HepG2 (cell line): ENCODE results near the gene GCHFR. TPM values are rescaled to one million over a fixed set of nuclear protein-coding genes. Genes with fewer than 3 reads are reported as not detected.
A peak's percentile ranks its signal among the peaks of the same experiment; 100 is the strongest.

ENCODE experiments used
- ASH2L ChIP-seq: fragments of 300-600, 200-600 bp; sonication (generic); IDR thresholded peaks from 2 replicates; pipeline ENCODE4 v1.7.0; 2017; ENCODE audit warnings: low read depth, mild to moderate bottlenecking, moderate library complexity, mixed read lengths, low read length; ENCODE audit not compliant: insufficient read length
- CENPX ChIP-seq: sonication (generic); formaldehyde crosslinking; IDR thresholded peaks from 2 replicates; pipeline ENCODE4 v1.9.0; 2021; ENCODE audit warnings: mild to moderate bottlenecking, missing genetic modification reagents, moderate library complexity
- DNMT3B ChIP-seq: conservative IDR thresholded peaks from 2 replicates; pipeline ENCODE4 v1.6.1; 2016; ENCODE audit warnings: missing biosample characterization, control low read depth
- GLI4 ChIP-seq: sonication (generic); formaldehyde crosslinking; IDR thresholded peaks from 2 replicates; pipeline ENCODE4 v1.5.1; 2020; ENCODE audit warnings: missing genetic modification reagents, mild to moderate bottlenecking, moderate library complexity, borderline replicate concordance
- GMEB2 ChIP-seq: IDR thresholded peaks from 2 replicates; pipeline ENCODE4 v1.6.1; 2016; ENCODE audit warnings: missing biosample characterization, missing genetic modification reagents, low read depth
- GRHL1 ChIP-seq: sonication (generic); formaldehyde crosslinking; conservative IDR thresholded peaks from 2 replicates; pipeline ENCODE4 v1.8.0; 2022; ENCODE audit warnings: missing genetic modification reagents
- HOXA5 ChIP-seq: sonication (generic); formaldehyde crosslinking; IDR thresholded peaks from 2 replicates; pipeline ENCODE4 v1.4.0; 2020; ENCODE audit warnings: missing genetic modification reagents
- HOXD1 ChIP-seq: sonication (generic); formaldehyde crosslinking; IDR thresholded peaks from 2 replicates; pipeline ENCODE4 v1.5.0; 2020; ENCODE audit warnings: missing genetic modification reagents
- KLF6 ChIP-seq: IDR thresholded peaks from 2 replicates; pipeline ENCODE4 v1.8.0; 2016; ENCODE audit warnings: missing biosample characterization, missing genetic modification reagents
- MLX ChIP-seq: IDR thresholded peaks from 2 replicates; pipeline ENCODE4 v1.6.1; 2016
- NR1H2 ChIP-seq: sonication (generic); formaldehyde crosslinking; IDR thresholded peaks from 2 replicates; pipeline ENCODE4 v1.8.1; 2022; ENCODE audit warnings: low read depth, missing genetic modification reagents, borderline replicate concordance
- PHF21A ChIP-seq: sonication (generic); formaldehyde crosslinking; IDR thresholded peaks from 2 replicates; pipeline ENCODE4 v1.5.0; 2020; ENCODE audit warnings: mild to moderate bottlenecking, missing genetic modification reagents
- REPIN1 ChIP-seq: sonication (generic); formaldehyde crosslinking; IDR thresholded peaks from 2 replicates; pipeline ENCODE4 v1.8.0; 2022; ENCODE audit warnings: missing genetic modification reagents, low read depth, mild to moderate bottlenecking, borderline replicate concordance
- RFX5 ChIP-seq: IDR thresholded peaks from 2 replicates; pipeline ENCODE4 v1.6.1; 2011; ENCODE audit warnings: low read depth, low read length, improper control_type of control experiment
- SOX13 ChIP-seq, 3 experiments: fragments of 450-650 bp in 1 of 3; sonication (generic) in 1 of 3; formaldehyde crosslinking in 1 of 3; IDR thresholded peaks in 2 of 3; conservative IDR thresholded peaks in 1 of 3; 2 replicates each; pipeline versions ENCODE4 v1.5.0 to v1.6.1; 2016 to 2020; ENCODE audit warnings: antibody characterized with exemption in 1 of 3, mild to moderate bottlenecking in 1 of 3, missing compliant biosample characterization in 1 of 3, missing genetic modification reagents in 1 of 3, moderate library complexity in 1 of 3
- SSRP1 ChIP-seq: IDR thresholded peaks from 2 replicates; pipeline ENCODE4 v1.6.1; 2016; ENCODE audit warnings: control low read depth
- ZNF260 ChIP-seq: sonication (generic); formaldehyde crosslinking; IDR thresholded peaks from 2 replicates; pipeline ENCODE4 v1.4.0; 2020; ENCODE audit warnings: missing genetic modification reagents, low read depth, mild to moderate bottlenecking, borderline replicate concordance
- ZNF451 ChIP-seq: sonication (generic); formaldehyde crosslinking; IDR thresholded peaks from 2 replicates; pipeline ENCODE4 v1.5.0; 2020; ENCODE audit warnings: mild to moderate bottlenecking, missing genetic modification reagents
- ZNF660 ChIP-seq: sonication (generic); formaldehyde crosslinking; IDR thresholded peaks from 2 replicates; pipeline ENCODE4 v1.5.1; 2020; ENCODE audit warnings: mild to moderate bottlenecking, low read depth, missing genetic modification reagents, borderline replicate concordance
- ZNF800 ChIP-seq: sonication (generic); formaldehyde crosslinking; IDR thresholded peaks from 2 replicates; pipeline ENCODE4 v1.4.0; 2020; ENCODE audit warnings: missing genetic modification reagents
- ZNF850 ChIP-seq: sonication (generic); formaldehyde crosslinking; conservative IDR thresholded peaks from 2 replicates; pipeline ENCODE4 v1.9.0; 2021; ENCODE audit warnings: mild to moderate bottlenecking, missing genetic modification reagents
- ZSCAN9 ChIP-seq: IDR thresholded peaks from 2 replicates; pipeline ENCODE4 v1.6.1; 2016; ENCODE audit warnings: borderline replicate concordance
- polyA plus RNA-seq, 8 experiments: library from polyadenylated mRNA; depleted of rRNA in 3 of 8; stranded (reverse) in 7 of 8; unstranded in 1 of 8; fragments of >200 nt; fragmentation: Illumina TruSeq in 4 of 8; extraction: Trizol in 4 of 8; gene quantifications; 2 replicates each; pipeline versions ENCODE4 v1.2.1 to v1.2.3, GENCODE V29; 2011 to 2016; ENCODE audit warnings: low read depth in 4 of 8, missing spikeins in 1 of 8, mixed read lengths in 1 of 8; ENCODE audit not compliant: insufficient read depth in 1 of 8
- total RNA-seq, 5 experiments: library from RNA; depleted of rRNA; stranded (reverse); fragments of >200 nt; fragmentation: Illumina TruSeq; extraction: Trizol; gene quantifications; 2 replicates each; pipeline ENCODE4 v1.2.3, GENCODE V29; 2016; ENCODE audit warnings: low read depth in 1 of 5

Gene GCHFR
- total and polyA plus RNA-seq, 2 of the 13 experiments (the other 11 are each of a cell fraction or from before 2014, with no cell fraction given), result 51.5 to 92.4 TPM

GRCh38 chr15:40763801-40764628 is at the start of gene GCHFR (continued):
- TF ChIP-seq GRHL1 (CRISPR knock-in tag), result no peak
- TF ChIP-seq SOX13 (IDR thresholded peaks at IDR 0.05), result no peak
- peak in 1 of 2 experiments; percentile 43; a peak in 2 of 4 replicates for TF ChIP-seq SOX13 (CRISPR knock-in tag; conservative IDR thresholded peaks at IDR 0.05 in 1 of 2, IDR thresholded peaks at IDR 0.05 in 1 of 2)
- TF ChIP-seq RFX5, result peak; percentile 51
- TF ChIP-seq ZNF451 (CRISPR knock-in tag), result peak; percentile 88
- peak; percentile 75; the same call in 1 of the 2 replicates for TF ChIP-seq KLF6
- no peak for TF ChIP-seq DNMT3B (CRISPR knock-in tag)
- no peak for TF ChIP-seq ZNF660
- TF ChIP-seq SSRP1 (CRISPR knock-in tag), result no peak
- peak; percentile 22; the same call in 1 of the 2 replicates for TF ChIP-seq ZNF800 (CRISPR knock-in tag)
- no peak for TF ChIP-seq HOXD1 (CRISPR knock-in tag)
- TF ChIP-seq ZSCAN9, result peak; percentile 61; the same call in 1 of the 2 replicates
- TF ChIP-seq CENPX (CRISPR knock-in tag), result no peak
- TF ChIP-seq ZNF260 (CRISPR knock-in tag), result no peak
- TF ChIP-seq ZNF850 (CRISPR knock-in tag), result no peak
- TF ChIP-seq PHF21A (CRISPR knock-in tag), result peak; percentile 57
- peak; percentile 54; the same call in 1 of the 2 replicates for TF ChIP-seq NR1H2
- TF ChIP-seq GMEB2 (CRISPR knock-in tag), result no peak
- no peak; the same call in 1 of the 2 replicates for TF ChIP-seq HOXA5 (CRISPR knock-in tag)
- TF ChIP-seq GLI4 (CRISPR knock-in tag), result no peak; the same call in 1 of the 2 replicates
- peak; percentile 83 for TF ChIP-seq ASH2L
- TF ChIP-seq REPIN1 (CRISPR knock-in tag), result 0 out of 2 replicates have a peak, but pooled peaks have one; percentile 60
- TF ChIP-seq MLX (CRISPR knock-in tag), result no peak
